Measurements from ENCODE around the gene ZNF532.

GRCh38 chr18:58859907-58860306 is 4.8 kb upstream of the ZNF532 start:
- TF ChIP-seq CTCF (IDR thresholded peaks at IDR 0.05) = no peak
- TF ChIP-seq POLR2A (IDR thresholded peaks at IDR 0.05) = no peak
- TF ChIP-seq POLR2AphosphoS5 (IDR thresholded peaks at IDR 0.05; ENCODE audit: insufficient read depth in 1 of 2, low read depth in 1 of 2) = no peak
